ENCODE data around the gene SLC16A13. TPM values are rescaled to one million over a fixed set of nuclear protein-coding genes. Genes with fewer than 3 reads are reported as not detected.

Gene SLC16A13
- total and polyA plus RNA-seq, 2 donors (not counting 3 experiments of a cell fraction or from before 2014, with no cell fraction given) = 16.8 to 24.7 TPM

DNA sequence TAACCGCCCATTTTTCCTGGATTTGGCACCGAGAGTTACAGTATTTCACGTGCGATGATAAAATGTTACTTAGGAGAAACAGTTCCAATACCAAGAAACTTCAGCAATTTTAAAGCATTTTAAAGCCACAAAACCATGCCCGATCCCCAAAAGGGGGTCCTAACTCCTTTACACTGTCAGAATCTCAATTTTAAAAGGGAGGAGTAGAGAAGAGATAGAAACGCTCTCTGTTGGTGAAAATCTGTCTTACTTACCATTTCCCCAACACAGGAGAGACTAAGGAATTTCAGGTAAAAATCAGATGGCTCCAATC is 23.9 kb upstream of the SLC16A13 start:
- TSS peak; percentile 79 for BruUV-seq (replicated peaks)
- Histone ChIP-seq H3K27me3 (ENCODE audit: control insufficient read depth in 2 of 2, insufficient read depth in 2 of 2, low read length in 2 of 2) (no peaks in the 10 kb centered on the region), H3K79me2 (ENCODE audit: control insufficient read depth, insufficient read depth, low read length) (peaks cover 52% of the 10 kb centered on the region), H3K9ac (replicated peaks; ENCODE audit: extremely low read depth, insufficient read depth, low read length) (peak overlapping the region; percentile 99), H3K36me3 (ENCODE audit: control insufficient read depth in 2 of 2, extremely low read depth in 1 of 2, insufficient read depth in 2 of 2, low read length in 2 of 2) (peaks cover 0 to 3% of the 10 kb centered on the region in 2 experiments), H3K9me1 (replicated peaks; ENCODE audit: control insufficient read depth, extremely low read depth, insufficient read depth, low read length) (no peaks in the 10 kb centered on the region), H3K4me1 (ENCODE audit: control insufficient read depth, extremely low read depth, insufficient read depth, low read length) (peaks cover 38% of the 10 kb centered on the region), H3K4me2 (ENCODE audit: insufficient read depth, low read length) (peak overlapping the region; percentile 95), H3K27ac (ENCODE audit: insufficient read depth, low read depth, low read length) (peak overlapping the region; percentile 99), H3K9me3 (replicated peaks; ENCODE audit: control insufficient read depth, insufficient read depth, low read length) (no peaks in the 10 kb centered on the region), H4K20me1 (replicated peaks; ENCODE audit: control insufficient read depth, extremely low read depth, insufficient read depth, low read length) (no peaks in the 10 kb centered on the region), H2AFZ (ENCODE audit: low read depth, low read length) (peak overlapping the region; percentile 84), H3K4me3 (replicated peaks in 1 of 3; ENCODE audit: insufficient read depth in 1 of 3, low read depth in 1 of 3, low read length in 3 of 3) (peak overlapping the region; percentile 93 to 99 (median 97))
- DNase-seq (ENCODE audit: low read depth, low spot score) (no peak), FAIRE-seq (no peak)
- POLR2A ChIA-PET = interaction anchor here (0.6 to 1.5 kb wide), 2 partner anchors 10 to 12 kb away, joined by 8 read pairs; partner anchors contain the start of gene BCL6B
- dilution Hi-C loops (cut with MboI; ENCODE audit: extremely low pct_ligation_motif_present, low sequenced_read_pairs) (no loop called here), intact Hi-C loops (cut with micrococcal nuclease) (loop anchor here (2.0 to 5.0 kb wide), 2 partner anchors 259 to 360 kb away; partner anchors contain the start of genes C17orf100 and MED31)
- CTCF ChIA-PET = interaction anchor here (0.9 to 1.8 kb wide), 6 partner anchors 10 to 168 kb away, joined by 4 to 15 read pairs (median 5); no protein-coding TSS in a partner anchor
- TF ChIP-seq POLR2AphosphoS5 (IDR thresholded peaks at IDR 0.05; ENCODE audit: insufficient read depth, low read depth, low read length) (no peak), EZH2 (IDR thresholded peaks at IDR 0.05; ENCODE audit: borderline replicate concordance, low read depth, low read length, severe bottlenecking) (no peak), JUN (IDR thresholded peaks at IDR 0.05; ENCODE audit: borderline replicate concordance, insufficient read depth, insufficient read length, low read depth) (no peak), GATA2 (IDR thresholded peaks at IDR 0.05; ENCODE audit: insufficient read depth, insufficient read length, low read depth, low read length) (no peak), MYC (IDR thresholded peaks at IDR 0.05; ENCODE audit: low read depth, low read length) (no peak), MAX (IDR thresholded peaks at IDR 0.05; ENCODE audit: insufficient read depth, insufficient read length) (no peak), POLR2A (IDR thresholded peaks at IDR 0.05; ENCODE audit: low read depth, low read length) (no peak), FOS (IDR thresholded peaks at IDR 0.05; ENCODE audit: borderline replicate concordance, insufficient read depth, low read length) (no peak)
- TF ChIP-seq, protein P1, sequence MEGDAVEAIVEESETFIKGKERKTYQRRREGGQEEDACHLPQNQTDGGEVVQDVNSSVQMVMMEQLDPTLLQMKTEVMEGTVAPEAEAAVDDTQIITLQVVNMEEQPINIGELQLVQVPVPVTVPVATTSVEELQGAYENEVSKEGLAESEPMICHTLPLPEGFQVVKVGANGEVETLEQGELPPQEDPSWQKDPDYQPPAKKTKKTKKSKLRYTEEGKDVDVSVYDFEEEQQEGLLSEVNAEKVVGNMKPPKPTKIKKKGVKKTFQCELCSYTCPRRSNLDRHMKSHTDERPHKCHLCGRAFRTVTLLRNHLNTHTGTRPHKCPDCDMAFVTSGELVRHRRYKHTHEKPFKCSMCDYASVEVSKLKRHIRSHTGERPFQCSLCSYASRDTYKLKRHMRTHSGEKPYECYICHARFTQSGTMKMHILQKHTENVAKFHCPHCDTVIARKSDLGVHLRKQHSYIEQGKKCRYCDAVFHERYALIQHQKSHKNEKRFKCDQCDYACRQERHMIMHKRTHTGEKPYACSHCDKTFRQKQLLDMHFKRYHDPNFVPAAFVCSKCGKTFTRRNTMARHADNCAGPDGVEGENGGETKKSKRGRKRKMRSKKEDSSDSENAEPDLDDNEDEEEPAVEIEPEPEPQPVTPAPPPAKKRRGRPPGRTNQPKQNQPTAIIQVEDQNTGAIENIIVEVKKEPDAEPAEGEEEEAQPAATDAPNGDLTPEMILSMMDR (IDR thresholded peaks at IDR 0.05; ENCODE audit: extremely low read depth in 1 of 2, insufficient read depth in 1 of 2, low read depth in 1 of 2, low read length in 2 of 2) = no peak
